ENCODE measurements around the gene GAS7. TPM values are rescaled to one million over a fixed set of nuclear protein-coding genes. Genes with fewer than 3 reads are reported as not detected.

The GAS7 gene
- polyA plus RNA-seq, 1 donor (not counting 4 experiments of a cell fraction or from before 2014, with no cell fraction given), result 0.10 TPM

GRCh38 chr17:9902120-9902519, 296.3 kb downstream of the GAS7 start:
- H3K36me3 ChIP-seq (ENCODE audit: control insufficient read depth in 2 of 2, extremely low read depth in 1 of 2, insufficient read depth in 2 of 2, low read length in 2 of 2), result no peaks in the 10 kb centered on the region
- no peak for TF ChIP-seq CTCF (optimal IDR thresholded peaks at IDR 0.05 in 1 of 3, IDR thresholded peaks at IDR 0.05 in 1 of 3, conservative IDR thresholded peaks at IDR 0.05 in 1 of 3; ENCODE audit: extremely low read depth in 1 of 3, insufficient read depth in 2 of 3, low read length in 3 of 3)
- TF ChIP-seq EZH2 (IDR thresholded peaks at IDR 0.05; ENCODE audit: low read length), result no peak
- dilution Hi-C loops (cut with MboI; ENCODE audit: extremely low pct_ligation_motif_present, low sequenced_read_pairs), result no loop called here
- peaks cover 2% of the 10 kb centered on the region for H3K9me3 ChIP-seq (ENCODE audit: control insufficient read depth, low read depth, low read length)
- H3K9me1 ChIP-seq (ENCODE audit: control insufficient read depth, extremely low read depth, insufficient read depth, low read length), result no peaks in the 10 kb centered on the region
- no peaks in the 10 kb centered on the region for H3K4me1 ChIP-seq (ENCODE audit: control insufficient read depth, extremely low read depth, insufficient read depth, low read length)
- no peaks in the 10 kb centered on the region for H4K20me1 ChIP-seq (ENCODE audit: control insufficient read depth, extremely low read depth, insufficient read depth, low read length)
- FAIRE-seq (no peak), DNase-seq (ENCODE audit: low read depth, low spot score) (no peak)
- H3K9ac ChIP-seq (ENCODE audit: control insufficient read depth, extremely low read depth, insufficient read depth, low read length), result no peak overlapping the region
- no peak overlapping the region for H3K4me2 ChIP-seq (ENCODE audit: control insufficient read depth, extremely low read depth, insufficient read depth, low read depth, low read length)
- no peak overlapping the region for H3K27ac ChIP-seq (ENCODE audit: control insufficient read depth, insufficient read depth, low read length)
- no peak overlapping the region for H2AFZ ChIP-seq (ENCODE audit: control insufficient read depth, low read length)
- no peaks in the 10 kb centered on the region for H3K79me2 ChIP-seq (ENCODE audit: control insufficient read depth, insufficient read depth, low read length)
- no peak overlapping the region for H3K4me3 ChIP-seq (ENCODE audit: control insufficient read depth in 2 of 3, extremely low read depth in 1 of 3, insufficient read depth in 2 of 3, low read depth in 1 of 3, low read length in 3 of 3)
- no peaks in the 10 kb centered on the region for H3K27me3 ChIP-seq (ENCODE audit: control insufficient read depth, extremely low read depth, insufficient read depth, low read length)

GRCh38 chr17:9900784-9901183, 297.6 kb downstream of the GAS7 start:
- Histone ChIP-seq H3K9me1 (ENCODE audit: control insufficient read depth, extremely low read depth, insufficient read depth, low read length) (no peaks in the 10 kb centered on the region), H3K9me3 (ENCODE audit: control insufficient read depth, low read depth, low read length) (peaks cover 2% of the 10 kb centered on the region), H3K4me1 (ENCODE audit: control insufficient read depth, extremely low read depth, insufficient read depth, low read length) (no peaks in the 10 kb centered on the region), H2AFZ (ENCODE audit: control insufficient read depth, low read length) (no peak overlapping the region), H3K4me3 (ENCODE audit: control insufficient read depth in 2 of 3, extremely low read depth in 1 of 3, insufficient read depth in 2 of 3, low read depth in 1 of 3, low read length in 3 of 3) (no peak overlapping the region), H3K27me3 (ENCODE audit: control insufficient read depth, extremely low read depth, insufficient read depth, low read length) (no peaks in the 10 kb centered on the region), H4K20me1 (ENCODE audit: control insufficient read depth, extremely low read depth, insufficient read depth, low read length) (no peaks in the 10 kb centered on the region), H3K36me3 (ENCODE audit: control insufficient read depth in 2 of 2, extremely low read depth in 1 of 2, insufficient read depth in 2 of 2, low read length in 2 of 2) (no peaks in the 10 kb centered on the region), H3K27ac (ENCODE audit: control insufficient read depth, insufficient read depth, low read length) (no peak overlapping the region), H3K79me2 (ENCODE audit: control insufficient read depth, insufficient read depth, low read length) (no peaks in the 10 kb centered on the region), H3K4me2 (ENCODE audit: control insufficient read depth, extremely low read depth, insufficient read depth, low read depth, low read length) (no peak overlapping the region), H3K9ac (ENCODE audit: control insufficient read depth, extremely low read depth, insufficient read depth, low read length) (no peak overlapping the region)
- DNase-seq (ENCODE audit: low read depth, low spot score) (no peak), FAIRE-seq (no peak)
- TF ChIP-seq EZH2 (IDR thresholded peaks at IDR 0.05; ENCODE audit: low read length) (no peak), CTCF (optimal IDR thresholded peaks at IDR 0.05 in 1 of 3, IDR thresholded peaks at IDR 0.05 in 1 of 3, conservative IDR thresholded peaks at IDR 0.05 in 1 of 3; ENCODE audit: extremely low read depth in 1 of 3, insufficient read depth in 2 of 3, low read length in 3 of 3) (no peak)
- dilution Hi-C loops (cut with MboI; ENCODE audit: extremely low pct_ligation_motif_present, low sequenced_read_pairs), result no loop called here

Data from keratinocyte (primary cell).